GM19438 (cell line): Measurements from ENCODE around the gene KDM5B.

Experiments
- ATAC-seq: cut with Tn5 transposase; IDR thresholded peaks from one replicate; pipeline ENCODE4 v1.9.1; 2021; ENCODE audit warnings: low read depth; ENCODE audit not compliant: unreplicated experiment

Gene KDM5B

GRCh38 chr1:202815120-202815519 lies 6.9 kb upstream of the KDM5B start:
- ATAC-seq = no peak

GRCh38 chr1:202812176-202813026 lies 4.2 kb upstream of the KDM5B start:
- ATAC-seq = no peak

GRCh38 chr1:202811296-202812175 lies 3.3 kb upstream of the KDM5B start:
- peak; percentile 30 for ATAC-seq

- ATAC-seq = peak; percentile 59
These were observed 2.5 kb upstream of the KDM5B start, which contains the start of gene PCAT6 for GRCh38 chr1:202810615-202811295. Gene PCAT6 (plus strand): TSS chr1:202810954.

- ATAC-seq = no peak
These were observed 2.0 kb upstream of the KDM5B start for GRCh38 chr1:202810193-202810614.

- ATAC-seq = no peak
These were observed 1.5 kb upstream of the KDM5B start for GRCh38 chr1:202809597-202810159.

GRCh38 chr1:202807451-202807925 lies 733 bp downstream of the KDM5B start:
- ATAC-seq = no peak

- ATAC-seq = no peak
These were observed 1.3 kb downstream of the KDM5B start for GRCh38 chr1:202806845-202807450.

- ATAC-seq = no peak
These were observed 2.1 kb downstream of the KDM5B start for GRCh38 chr1:202805886-202806844.

GRCh38 chr1:202804126-202804525 lies 4.1 kb downstream of the KDM5B start:
- no peak for ATAC-seq

GRCh38 chr1:202802998-202803932 lies 5.0 kb downstream of the KDM5B start:
- ATAC-seq = no peak

GRCh38 chr1:202802034-202802433 lies 6.2 kb downstream of the KDM5B start:
- ATAC-seq = no peak

GRCh38 chr1:202801175-202801574 lies 7.0 kb downstream of the KDM5B start:
- no peak for ATAC-seq

GRCh38 chr1:202800742-202801141 lies 7.5 kb downstream of the KDM5B start:
- no peak for ATAC-seq

- no peak for ATAC-seq
These were observed 9.4 kb downstream of the KDM5B start for GRCh38 chr1:202798792-202799331.

- ATAC-seq = no peak
These were observed 10.0 kb downstream of the KDM5B start for GRCh38 chr1:202798260-202798659.

- no peak for ATAC-seq
These were observed 11.6 kb downstream of the KDM5B start for GRCh38 chr1:202796670-202797069.
